Vagina (tissue), 2 donors: ENCODE results near the gene ITFG1. TPM values are rescaled to one million over a fixed set of nuclear protein-coding genes. Genes with fewer than 3 reads are reported as not detected.

Experiments used
- DNase-seq, 2 donors: peaks; one replicate each; pipeline ENCODE4 v3.0.0-alpha.2; 2017; ENCODE audit errors: extremely low spot score in 2 of 2
- H3K27ac ChIP-seq: fragments of 200-600 bp; sonication (generic); one replicate; pipeline ENCODE4 v1.5.1; 2019
- H3K27me3 ChIP-seq: fragments of 200-600 bp; sonication (generic); one replicate; pipeline ENCODE4 v1.5.1; 2019
- H3K36me3 ChIP-seq, 2 donors: fragments of 200-600 bp; sonication (generic); one replicate each; pipeline ENCODE4 v1.5.1; 2017 to 2019
- H3K4me1 ChIP-seq: fragments of 200-600 bp; sonication (generic); one replicate; pipeline ENCODE4 v1.5.1; 2019
- H3K4me3 ChIP-seq, 2 donors: fragments of 200-600 bp; sonication (generic); 1 replicate in 1 of 2; 2 replicates in 1 of 2; pipeline ENCODE4 v1.5.1; 2016 to 2019
- H3K9me3 ChIP-seq: fragments of 200-600 bp; sonication (generic); one replicate; pipeline ENCODE4 v1.5.1; 2019
- POLR2A ChIP-seq, 2 donors: fragments of 450-650 bp; IDR thresholded peaks; one replicate each; pipeline ENCODE4 v1.6.1; 2017; ENCODE audit warnings: antibody characterized with exemption in 2 of 2, mild to moderate bottlenecking in 2 of 2, moderate library complexity in 2 of 2
- POLR2AphosphoS5 ChIP-seq, 2 donors: sonication (generic); formaldehyde crosslinking; IDR thresholded peaks; one replicate each; pipeline ENCODE4 v1.9.0; 2017; ENCODE audit warnings: antibody characterized with exemption in 2 of 2, mild to moderate bottlenecking in 2 of 2, low read depth in 1 of 2; ENCODE audit not compliant: insufficient read depth in 1 of 2
- intact Hi-C: fragments of 100-400 bp; cut with DNase I; formaldehyde crosslinking; loops from one replicate; pipeline ENCODE4 v1.15.1; 2023
- total RNA-seq: library from RNA; depleted of rRNA; stranded (reverse); fragments of >200 nt; gene quantifications from one replicate; pipeline ENCODE4 v1.2.3, GENCODE V29; 2016
- TF ChIP-seq, protein P1 (sequence below), 3 experiments: fragments of 450-650 bp in 2 of 3; fragments of 200-600 bp in 1 of 3; sonication (generic) in 1 of 3; IDR thresholded peaks; one replicate each; pipeline ENCODE4 v1.5.1; 2017 to 2019; ENCODE audit warnings: antibody characterized with exemption in 3 of 3, mild to moderate bottlenecking in 2 of 3, moderate library complexity in 2 of 3

The ITFG1 gene
- total RNA-seq, 1 donor from 2014 or later = 24.8 TPM

DNA sequence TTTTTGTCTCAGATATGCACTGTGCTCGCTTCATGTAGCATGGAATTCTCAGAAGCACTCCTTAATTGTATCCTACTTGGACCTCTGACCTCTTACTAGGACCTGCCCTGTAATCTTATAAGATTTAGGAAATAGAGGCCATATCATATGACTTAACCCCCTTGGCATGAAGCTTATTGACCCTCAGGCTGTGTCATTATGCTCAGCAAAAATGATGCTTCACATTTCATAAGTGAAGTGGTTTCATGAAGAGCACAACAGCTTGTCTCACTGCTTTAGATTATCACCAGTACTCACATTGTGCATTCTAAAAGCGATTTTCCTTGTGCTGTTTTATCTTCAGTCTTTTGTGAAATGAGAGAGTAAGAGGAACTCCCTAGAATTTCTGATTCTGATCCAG lies 6.6 kb upstream of the ITFG1 start:
- TF ChIP-seq POLR2AphosphoS5 (IDR thresholded peaks at IDR 0.05; ENCODE audit: insufficient read depth in 1 of 2, low read depth in 1 of 2) = no peak
- TF ChIP-seq, protein P1, sequence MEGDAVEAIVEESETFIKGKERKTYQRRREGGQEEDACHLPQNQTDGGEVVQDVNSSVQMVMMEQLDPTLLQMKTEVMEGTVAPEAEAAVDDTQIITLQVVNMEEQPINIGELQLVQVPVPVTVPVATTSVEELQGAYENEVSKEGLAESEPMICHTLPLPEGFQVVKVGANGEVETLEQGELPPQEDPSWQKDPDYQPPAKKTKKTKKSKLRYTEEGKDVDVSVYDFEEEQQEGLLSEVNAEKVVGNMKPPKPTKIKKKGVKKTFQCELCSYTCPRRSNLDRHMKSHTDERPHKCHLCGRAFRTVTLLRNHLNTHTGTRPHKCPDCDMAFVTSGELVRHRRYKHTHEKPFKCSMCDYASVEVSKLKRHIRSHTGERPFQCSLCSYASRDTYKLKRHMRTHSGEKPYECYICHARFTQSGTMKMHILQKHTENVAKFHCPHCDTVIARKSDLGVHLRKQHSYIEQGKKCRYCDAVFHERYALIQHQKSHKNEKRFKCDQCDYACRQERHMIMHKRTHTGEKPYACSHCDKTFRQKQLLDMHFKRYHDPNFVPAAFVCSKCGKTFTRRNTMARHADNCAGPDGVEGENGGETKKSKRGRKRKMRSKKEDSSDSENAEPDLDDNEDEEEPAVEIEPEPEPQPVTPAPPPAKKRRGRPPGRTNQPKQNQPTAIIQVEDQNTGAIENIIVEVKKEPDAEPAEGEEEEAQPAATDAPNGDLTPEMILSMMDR (IDR thresholded peaks at IDR 0.05) = no peak
- no peak for TF ChIP-seq POLR2A (IDR thresholded peaks at IDR 0.05)
- DNase-seq = no peak
- Histone ChIP-seq H3K27me3 (no peaks in the 10 kb centered on the region), H3K4me3 (no peak overlapping the region), H3K4me1 (peaks cover 33% of the 10 kb centered on the region), H3K9me3 (no peaks in the 10 kb centered on the region), H3K36me3 (peaks cover 0 to 4% of the 10 kb centered on the region in 2 donors), H3K27ac (no peak overlapping the region)
- intact Hi-C loops = no loop called here

DNA sequence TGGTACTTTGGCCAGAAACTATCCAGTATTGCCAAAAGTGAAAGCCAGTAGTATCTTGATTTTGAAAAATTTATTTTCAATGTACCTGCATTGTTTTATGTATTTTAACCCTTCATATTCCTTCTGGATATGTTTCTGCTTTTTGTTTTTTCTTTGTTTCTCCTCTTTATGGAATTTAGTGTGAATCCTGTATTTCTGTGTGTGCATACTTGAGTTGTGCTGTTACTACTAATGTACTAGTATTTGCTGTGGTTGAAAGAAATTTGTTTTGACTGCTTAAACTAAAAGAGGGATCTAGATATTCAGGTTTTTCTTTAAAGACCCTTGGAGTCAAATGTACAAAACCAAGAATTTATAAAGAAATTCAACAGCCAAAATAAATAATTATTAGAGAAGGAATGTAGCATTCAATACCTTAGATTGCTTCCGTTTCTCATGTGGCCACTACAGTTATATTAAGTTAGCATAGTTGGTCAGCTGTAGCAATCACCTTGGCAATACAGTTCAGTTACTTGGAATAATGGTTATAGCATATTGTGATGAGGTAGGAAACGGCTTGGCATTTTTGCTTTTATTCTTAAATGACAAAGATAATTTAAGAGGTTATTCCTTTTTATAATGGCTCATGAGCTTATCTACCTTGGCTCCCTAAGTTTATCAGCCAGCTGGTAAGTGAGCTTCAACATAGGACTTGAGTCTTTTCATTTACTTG lies 5.2 kb upstream of the ITFG1 start:
- H3K36me3 ChIP-seq = peaks cover 0 to 4% of the 10 kb centered on the region in 2 donors
- H3K4me1 ChIP-seq = peaks cover 42% of the 10 kb centered on the region
- no peak for DNase-seq
- TF ChIP-seq POLR2AphosphoS5 (IDR thresholded peaks at IDR 0.05; ENCODE audit: insufficient read depth in 1 of 2, low read depth in 1 of 2) = no peak
- TF ChIP-seq, protein P1 (IDR thresholded peaks at IDR 0.05) = no peak
- no peak for TF ChIP-seq POLR2A (IDR thresholded peaks at IDR 0.05)
- H3K27me3 ChIP-seq = no peaks in the 10 kb centered on the region
- no peak overlapping the region for H3K4me3 ChIP-seq
- H3K27ac ChIP-seq = no peak overlapping the region
- no peaks in the 10 kb centered on the region for H3K9me3 ChIP-seq
- intact Hi-C loops = no loop called here

DNA sequence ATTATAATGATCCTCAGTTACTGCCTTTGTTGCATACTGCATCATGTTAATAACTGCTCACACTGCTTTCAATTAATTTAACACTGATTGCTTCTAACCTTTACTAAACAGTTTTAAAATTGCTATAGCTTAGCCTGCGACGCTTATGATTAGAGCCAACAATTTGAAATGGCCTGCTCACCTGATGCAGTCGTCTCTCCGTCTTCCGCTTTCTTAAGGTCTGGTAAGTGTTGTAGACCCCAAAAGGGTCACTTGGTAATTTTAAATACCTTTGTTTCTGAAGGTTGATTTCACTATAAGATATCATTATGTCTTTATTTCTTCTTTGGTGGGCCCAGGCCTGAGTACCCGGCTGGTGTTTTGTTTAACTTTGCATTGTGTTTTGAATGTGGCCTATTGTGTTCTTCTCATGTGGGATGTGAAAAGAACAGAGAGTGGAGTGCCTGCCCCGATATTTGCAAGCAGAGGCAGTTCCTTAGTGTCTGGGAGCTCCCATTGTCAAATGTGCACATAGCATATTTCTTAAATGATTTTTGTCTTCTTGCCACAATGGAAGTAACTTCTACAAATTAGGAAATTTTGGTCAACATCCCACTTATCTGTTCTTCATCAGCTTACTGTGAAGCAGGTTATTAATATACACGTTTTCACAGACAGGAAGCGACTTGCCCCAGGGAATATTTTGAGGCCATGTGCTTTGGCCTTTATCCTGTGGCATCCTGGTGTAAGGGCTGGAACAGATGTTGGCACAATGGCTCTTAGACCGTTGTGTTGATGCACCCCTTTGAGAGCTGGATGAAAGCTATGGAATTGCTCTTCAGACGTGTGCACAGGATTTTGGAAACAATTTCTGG lies 3.1 kb upstream of the ITFG1 start:
- Histone ChIP-seq H3K27me3 (no peaks in the 10 kb centered on the region), H3K27ac (no peak overlapping the region), H3K36me3 (peaks cover 0 to 4% of the 10 kb centered on the region in 2 donors), H3K9me3 (no peaks in the 10 kb centered on the region), H3K4me1 (peaks cover 57% of the 10 kb centered on the region), H3K4me3 (no peak overlapping the region)
- intact Hi-C loops = no loop called here
- TF ChIP-seq, protein P1 (IDR thresholded peaks at IDR 0.05) = no peak
- TF ChIP-seq POLR2A (IDR thresholded peaks at IDR 0.05) = no peak
- DNase-seq = no peak

DNA sequence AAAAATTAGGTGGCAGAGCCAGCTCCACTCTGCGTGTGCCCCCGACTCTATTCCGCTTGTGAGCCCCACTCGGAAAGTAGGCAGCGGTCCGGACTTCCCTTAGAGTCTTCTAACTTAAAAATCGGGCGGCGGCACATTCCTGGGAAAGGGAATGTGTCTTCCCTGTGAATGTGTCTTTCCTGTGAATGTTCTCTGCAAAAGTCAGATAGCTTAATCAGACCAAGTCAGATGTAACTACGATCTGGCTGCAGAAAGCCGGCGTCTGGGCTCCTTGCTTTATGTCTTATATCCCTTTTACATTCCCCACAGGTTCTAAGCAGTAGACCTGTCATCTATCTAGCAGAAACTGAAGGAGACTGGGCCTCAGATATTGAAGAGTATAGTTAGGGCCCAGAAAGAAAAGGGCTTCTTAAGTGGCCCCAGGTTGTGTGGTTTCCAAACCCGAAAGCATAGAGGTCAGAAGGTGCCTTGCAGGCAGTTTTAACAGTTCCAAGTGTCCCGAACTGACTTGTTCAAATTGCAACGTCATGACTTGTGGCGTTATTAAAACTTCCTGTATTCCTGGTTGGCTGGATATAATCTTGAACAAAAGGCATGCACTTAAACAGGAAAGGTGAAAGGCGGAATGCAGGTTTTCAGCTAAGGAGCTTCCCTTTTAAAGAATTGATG lies 869 bp upstream of the ITFG1 start:
- TF ChIP-seq POLR2AphosphoS5 (IDR thresholded peaks at IDR 0.05; ENCODE audit: insufficient read depth in 1 of 2, low read depth in 1 of 2) (peak in 1 of 2 donors; percentile 49), POLR2A (IDR thresholded peaks at IDR 0.05) (no peak)
- peaks cover 46% of the 10 kb centered on the region for H3K4me1 ChIP-seq
- H3K27ac ChIP-seq = peak overlapping the region; percentile 90
- H3K36me3 ChIP-seq = peaks cover 0 to 10% of the 10 kb centered on the region in 2 donors
- intact Hi-C loops = no loop called here
- no peak for DNase-seq
- H3K27me3 ChIP-seq = no peaks in the 10 kb centered on the region
- H3K9me3 ChIP-seq = no peaks in the 10 kb centered on the region
- peak overlapping the region; percentile 60 to 91 for H3K4me3 ChIP-seq

DNA sequence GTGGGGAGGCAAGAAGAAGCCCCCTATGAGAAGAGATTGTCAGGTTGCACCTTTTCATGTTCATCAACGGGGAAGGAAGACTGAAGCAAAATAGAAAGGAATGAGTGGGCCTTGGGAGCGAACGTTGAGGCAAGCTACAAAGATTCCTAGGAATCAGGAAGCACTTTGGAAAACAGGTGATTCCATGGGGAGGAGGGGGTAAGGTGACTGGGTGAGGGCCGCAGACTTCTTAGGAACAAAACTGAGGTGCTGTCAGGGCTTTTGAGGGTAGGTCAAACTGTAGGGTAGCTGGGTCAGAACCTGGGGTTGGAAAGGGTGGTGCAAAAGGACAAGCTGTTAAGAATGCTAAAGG lies 528 bp downstream of the ITFG1 start:
- Histone ChIP-seq H3K4me3 (peak overlapping the region; percentile 60 to 91), H3K4me1 (peaks cover 37% of the 10 kb centered on the region), H3K36me3 (peaks cover 0 to 13% of the 10 kb centered on the region in 2 donors), H3K27me3 (no peaks in the 10 kb centered on the region), H3K9me3 (no peaks in the 10 kb centered on the region), H3K27ac (peak overlapping the region; percentile 90)
- no peak for TF ChIP-seq POLR2A (IDR thresholded peaks at IDR 0.05)
- TF ChIP-seq POLR2AphosphoS5 (IDR thresholded peaks at IDR 0.05; ENCODE audit: insufficient read depth in 1 of 2, low read depth in 1 of 2) = no peak
- TF ChIP-seq, protein P1 (IDR thresholded peaks at IDR 0.05) = no peak
- no peak for DNase-seq
- intact Hi-C loops = no loop called here
